Panc1 (cell line): Measurements from ENCODE around the gene SLC46A3.

Source experiments
- POLR2AphosphoS5 ChIP-seq: IDR thresholded peaks from 2 replicates; pipeline ENCODE4 v1.6.1; 2012; ENCODE audit warnings: mild to moderate bottlenecking, low read depth, low read length, moderate library complexity
- SIN3A ChIP-seq: IDR thresholded peaks from 2 replicates; pipeline ENCODE4 v1.6.1; 2012; ENCODE audit warnings: low read depth, mild to moderate bottlenecking, low read length, moderate library complexity, borderline replicate concordance; ENCODE audit not compliant: insufficient read depth
- TCF7L2 ChIP-seq: IDR thresholded peaks from 2 replicates; pipeline ENCODE4 v1.6.1; 2011; ENCODE audit warnings: mild to moderate bottlenecking, low read depth, low read length, inconsistent platforms
- TF ChIP-seq, protein P1 (sequence below): fragments of 450-650 bp; IDR thresholded peaks from 2 replicates; pipeline ENCODE4 v1.5.1; 2017; ENCODE audit warnings: mild to moderate bottlenecking
- TF ChIP-seq, protein P2 (sequence below), 2 experiments: IDR thresholded peaks; 2 replicates each; pipeline ENCODE4 v1.6.1; 2011 to 2012; ENCODE audit warnings: low read depth in 2 of 2, control low read depth in 1 of 2, low read length in 1 of 2, mild to moderate bottlenecking in 1 of 2, moderate library complexity in 1 of 2; ENCODE audit not compliant: insufficient read depth in 1 of 2

GRCh38 chr13:28678809-28679208, 40.0 kb downstream of the SLC46A3 start:
- TF ChIP-seq POLR2AphosphoS5 (no peak), SIN3A (no peak), TCF7L2 (no peak)
- TF ChIP-seq, protein P1, sequence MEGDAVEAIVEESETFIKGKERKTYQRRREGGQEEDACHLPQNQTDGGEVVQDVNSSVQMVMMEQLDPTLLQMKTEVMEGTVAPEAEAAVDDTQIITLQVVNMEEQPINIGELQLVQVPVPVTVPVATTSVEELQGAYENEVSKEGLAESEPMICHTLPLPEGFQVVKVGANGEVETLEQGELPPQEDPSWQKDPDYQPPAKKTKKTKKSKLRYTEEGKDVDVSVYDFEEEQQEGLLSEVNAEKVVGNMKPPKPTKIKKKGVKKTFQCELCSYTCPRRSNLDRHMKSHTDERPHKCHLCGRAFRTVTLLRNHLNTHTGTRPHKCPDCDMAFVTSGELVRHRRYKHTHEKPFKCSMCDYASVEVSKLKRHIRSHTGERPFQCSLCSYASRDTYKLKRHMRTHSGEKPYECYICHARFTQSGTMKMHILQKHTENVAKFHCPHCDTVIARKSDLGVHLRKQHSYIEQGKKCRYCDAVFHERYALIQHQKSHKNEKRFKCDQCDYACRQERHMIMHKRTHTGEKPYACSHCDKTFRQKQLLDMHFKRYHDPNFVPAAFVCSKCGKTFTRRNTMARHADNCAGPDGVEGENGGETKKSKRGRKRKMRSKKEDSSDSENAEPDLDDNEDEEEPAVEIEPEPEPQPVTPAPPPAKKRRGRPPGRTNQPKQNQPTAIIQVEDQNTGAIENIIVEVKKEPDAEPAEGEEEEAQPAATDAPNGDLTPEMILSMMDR: no peak
- TF ChIP-seq, protein P2, sequence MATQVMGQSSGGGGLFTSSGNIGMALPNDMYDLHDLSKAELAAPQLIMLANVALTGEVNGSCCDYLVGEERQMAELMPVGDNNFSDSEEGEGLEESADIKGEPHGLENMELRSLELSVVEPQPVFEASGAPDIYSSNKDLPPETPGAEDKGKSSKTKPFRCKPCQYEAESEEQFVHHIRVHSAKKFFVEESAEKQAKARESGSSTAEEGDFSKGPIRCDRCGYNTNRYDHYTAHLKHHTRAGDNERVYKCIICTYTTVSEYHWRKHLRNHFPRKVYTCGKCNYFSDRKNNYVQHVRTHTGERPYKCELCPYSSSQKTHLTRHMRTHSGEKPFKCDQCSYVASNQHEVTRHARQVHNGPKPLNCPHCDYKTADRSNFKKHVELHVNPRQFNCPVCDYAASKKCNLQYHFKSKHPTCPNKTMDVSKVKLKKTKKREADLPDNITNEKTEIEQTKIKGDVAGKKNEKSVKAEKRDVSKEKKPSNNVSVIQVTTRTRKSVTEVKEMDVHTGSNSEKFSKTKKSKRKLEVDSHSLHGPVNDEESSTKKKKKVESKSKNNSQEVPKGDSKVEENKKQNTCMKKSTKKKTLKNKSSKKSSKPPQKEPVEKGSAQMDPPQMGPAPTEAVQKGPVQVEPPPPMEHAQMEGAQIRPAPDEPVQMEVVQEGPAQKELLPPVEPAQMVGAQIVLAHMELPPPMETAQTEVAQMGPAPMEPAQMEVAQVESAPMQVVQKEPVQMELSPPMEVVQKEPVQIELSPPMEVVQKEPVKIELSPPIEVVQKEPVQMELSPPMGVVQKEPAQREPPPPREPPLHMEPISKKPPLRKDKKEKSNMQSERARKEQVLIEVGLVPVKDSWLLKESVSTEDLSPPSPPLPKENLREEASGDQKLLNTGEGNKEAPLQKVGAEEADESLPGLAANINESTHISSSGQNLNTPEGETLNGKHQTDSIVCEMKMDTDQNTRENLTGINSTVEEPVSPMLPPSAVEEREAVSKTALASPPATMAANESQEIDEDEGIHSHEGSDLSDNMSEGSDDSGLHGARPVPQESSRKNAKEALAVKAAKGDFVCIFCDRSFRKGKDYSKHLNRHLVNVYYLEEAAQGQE (IDR thresholded peaks at IDR 0.05; ENCODE audit: insufficient read depth in 1 of 2, low read depth in 2 of 2, low read length in 1 of 2): no peak
